Panc1 (cell line): ENCODE results near the gene BLM. TPM values are rescaled to one million over a fixed set of nuclear protein-coding genes. Genes with fewer than 3 reads are reported as not detected.

Experiments
- ATAC-seq: fragments of 200-7000 bp; cut with Tn5 transposase; 2 replicates; pipeline ENCODE4 v1.9.1; 2020; ENCODE audit warnings: mild to moderate bottlenecking, moderate library complexity
- BruUV-seq: library from RNA; stranded (reverse); fragments of 400-500 nt; replicated peaks from 2 replicates; lab custom pipeline; 2021; lab: Mats Ljungman, UMichigan
- CTCF ChIA-PET: fragments of 300-600 bp; sonication (Branson Sonifier 250); formaldehyde crosslinking; loops from one replicate; lab custom pipeline; 2022; ENCODE audit warnings: antibody characterized with exemption; lab: Charles Lee
- POLR2A ChIA-PET: fragments of 300-600 bp; sonication (Branson Sonifier 250); formaldehyde crosslinking; loops from one replicate; lab custom pipeline; 2022; ENCODE audit warnings: antibody characterized with exemption; lab: Charles Lee
- DNase-seq: peaks from one replicate; pipeline ENCODE4 v3.0.0-alpha.2; 2010; ENCODE audit warnings: low read depth, low spot score
- H3K27ac ChIP-seq: 2 replicates; pipeline ENCODE4 v1.5.1; 2011; ENCODE audit warnings: mild to moderate bottlenecking, low read length, inconsistent platforms
- H3K27me3 ChIP-seq: fragments of 200-500 bp; sonication (Bioruptor generic); 2 replicates; pipeline ENCODE4 v1.6.0; 2014; ENCODE audit warnings: low read length, inconsistent platforms; ENCODE audit not compliant: control insufficient read depth, insufficient read depth
- H3K36me3 ChIP-seq: fragments of 200-500 bp; sonication (Bioruptor generic); 2 replicates; pipeline ENCODE4 v1.5.1; 2014; ENCODE audit warnings: inconsistent platforms, mild to moderate bottlenecking, low read length, moderate library complexity; ENCODE audit not compliant: control insufficient read depth, insufficient read depth
- H3K4me1 ChIP-seq: 2 replicates; pipeline ENCODE4 v1.5.1; 2011; ENCODE audit warnings: inconsistent platforms, mild to moderate bottlenecking, low read length, moderate library complexity; ENCODE audit not compliant: control insufficient read depth, insufficient read depth
- H3K4me3 ChIP-seq, 2 experiments: 2 replicates each; pipeline ENCODE4 v1.5.1; 2011 to 2012; ENCODE audit warnings: low read depth in 2 of 2, low read length in 2 of 2, mild to moderate bottlenecking in 2 of 2, inconsistent platforms in 1 of 2, moderate library complexity in 1 of 2
- H3K9me3 ChIP-seq: fragments of 200-500 bp; sonication (Bioruptor generic); 2 replicates; pipeline ENCODE4 v1.5.1; 2014; ENCODE audit warnings: low read depth, mild to moderate bottlenecking, inconsistent platforms, low read length, moderate library complexity; ENCODE audit not compliant: control insufficient read depth, insufficient read depth
- POLR2AphosphoS5 ChIP-seq: IDR thresholded peaks from 2 replicates; pipeline ENCODE4 v1.6.1; 2012; ENCODE audit warnings: mild to moderate bottlenecking, low read depth, low read length, moderate library complexity
- SIN3A ChIP-seq: IDR thresholded peaks from 2 replicates; pipeline ENCODE4 v1.6.1; 2012; ENCODE audit warnings: low read depth, mild to moderate bottlenecking, low read length, moderate library complexity, borderline replicate concordance; ENCODE audit not compliant: insufficient read depth
- TCF7L2 ChIP-seq: IDR thresholded peaks from 2 replicates; pipeline ENCODE4 v1.6.1; 2011; ENCODE audit warnings: mild to moderate bottlenecking, low read depth, low read length, inconsistent platforms
- in situ Hi-C: cut with HindIII; loops from 2 replicates; pipeline ENCODE4 v1.10.0; 2016; ENCODE audit warnings: low sequenced_read_pairs, low pct_unique_long_range_greater_than_20kb
- intact Hi-C: fragments of 100-400 bp; cut with micrococcal nuclease; formaldehyde crosslinking; loops from one replicate; pipeline ENCODE4 v1.10.0; 2022; ENCODE audit not compliant: unreplicated experiment
- total RNA-seq: library from RNA; stranded (reverse); gene quantifications from one replicate; pipeline ENCODE4 v1.2.1, GENCODE V29; 2021; ENCODE audit not compliant: unreplicated experiment
- TF ChIP-seq, protein P1 (sequence below), 2 experiments: IDR thresholded peaks; 2 replicates each; pipeline ENCODE4 v1.6.1; 2011 to 2012; ENCODE audit warnings: low read depth in 2 of 2, control low read depth in 1 of 2, low read length in 1 of 2, mild to moderate bottlenecking in 1 of 2, moderate library complexity in 1 of 2; ENCODE audit not compliant: insufficient read depth in 1 of 2
- TF ChIP-seq, protein P2 (sequence below): fragments of 450-650 bp; IDR thresholded peaks from 2 replicates; pipeline ENCODE4 v1.5.1; 2017; ENCODE audit warnings: mild to moderate bottlenecking

Gene BLM
- total RNA-seq, 1 experiment from 2014 or later: 23.9 TPM

DNA sequence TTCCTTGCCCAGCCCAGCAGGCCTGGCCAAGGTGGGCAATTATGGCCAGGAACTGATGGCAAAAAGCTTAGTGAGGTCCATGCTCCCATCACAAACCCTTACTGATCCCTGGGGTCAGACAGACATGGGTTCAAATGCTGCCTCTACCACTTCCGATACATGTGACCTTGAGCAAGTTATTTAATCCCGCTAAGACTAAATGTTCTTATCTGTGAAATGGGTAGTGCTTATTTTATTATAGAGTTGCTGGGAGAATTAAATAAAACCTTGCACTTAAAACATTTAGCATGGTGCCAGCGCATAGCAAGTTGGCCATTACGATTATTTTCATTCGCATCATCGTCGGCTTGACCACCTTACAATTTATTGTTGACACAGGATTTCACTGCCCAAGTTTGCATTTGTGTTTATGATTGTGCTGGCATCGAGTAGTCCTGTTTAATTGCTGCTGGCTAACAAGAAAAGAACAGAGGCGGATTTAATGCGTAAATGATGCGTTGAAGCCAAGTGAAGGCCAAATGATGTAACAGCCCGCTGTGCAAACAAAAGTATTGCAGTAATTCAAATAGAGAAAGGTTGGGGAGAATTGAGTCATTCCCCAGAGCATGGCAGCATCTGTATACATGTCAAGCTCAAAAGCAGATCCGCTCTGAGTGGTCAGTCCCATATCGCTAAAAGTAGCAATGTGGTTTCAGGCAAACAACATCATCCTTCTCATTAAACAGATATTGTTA lies 144.0 kb downstream of the BLM start:
- BruUV-seq: no TSS peak
- Histone ChIP-seq H3K27me3 (no peaks in the 10 kb centered on the region), H3K27ac (no peak overlapping the region), H3K9me3 (no peaks in the 10 kb centered on the region), H3K4me3 (no peak overlapping the region), H3K36me3 (no peaks in the 10 kb centered on the region), H3K4me1 (peaks cover 31% of the 10 kb centered on the region)
- POLR2A ChIA-PET: no interaction called here
- in situ Hi-C loops (no loop called here), intact Hi-C loops (no loop called here)
- ATAC-seq (no peak), DNase-seq (no peak)
- TF ChIP-seq TCF7L2 (no peak), POLR2AphosphoS5 (no peak), SIN3A (no peak)
- TF ChIP-seq, protein P1, sequence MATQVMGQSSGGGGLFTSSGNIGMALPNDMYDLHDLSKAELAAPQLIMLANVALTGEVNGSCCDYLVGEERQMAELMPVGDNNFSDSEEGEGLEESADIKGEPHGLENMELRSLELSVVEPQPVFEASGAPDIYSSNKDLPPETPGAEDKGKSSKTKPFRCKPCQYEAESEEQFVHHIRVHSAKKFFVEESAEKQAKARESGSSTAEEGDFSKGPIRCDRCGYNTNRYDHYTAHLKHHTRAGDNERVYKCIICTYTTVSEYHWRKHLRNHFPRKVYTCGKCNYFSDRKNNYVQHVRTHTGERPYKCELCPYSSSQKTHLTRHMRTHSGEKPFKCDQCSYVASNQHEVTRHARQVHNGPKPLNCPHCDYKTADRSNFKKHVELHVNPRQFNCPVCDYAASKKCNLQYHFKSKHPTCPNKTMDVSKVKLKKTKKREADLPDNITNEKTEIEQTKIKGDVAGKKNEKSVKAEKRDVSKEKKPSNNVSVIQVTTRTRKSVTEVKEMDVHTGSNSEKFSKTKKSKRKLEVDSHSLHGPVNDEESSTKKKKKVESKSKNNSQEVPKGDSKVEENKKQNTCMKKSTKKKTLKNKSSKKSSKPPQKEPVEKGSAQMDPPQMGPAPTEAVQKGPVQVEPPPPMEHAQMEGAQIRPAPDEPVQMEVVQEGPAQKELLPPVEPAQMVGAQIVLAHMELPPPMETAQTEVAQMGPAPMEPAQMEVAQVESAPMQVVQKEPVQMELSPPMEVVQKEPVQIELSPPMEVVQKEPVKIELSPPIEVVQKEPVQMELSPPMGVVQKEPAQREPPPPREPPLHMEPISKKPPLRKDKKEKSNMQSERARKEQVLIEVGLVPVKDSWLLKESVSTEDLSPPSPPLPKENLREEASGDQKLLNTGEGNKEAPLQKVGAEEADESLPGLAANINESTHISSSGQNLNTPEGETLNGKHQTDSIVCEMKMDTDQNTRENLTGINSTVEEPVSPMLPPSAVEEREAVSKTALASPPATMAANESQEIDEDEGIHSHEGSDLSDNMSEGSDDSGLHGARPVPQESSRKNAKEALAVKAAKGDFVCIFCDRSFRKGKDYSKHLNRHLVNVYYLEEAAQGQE (IDR thresholded peaks at IDR 0.05; ENCODE audit: insufficient read depth in 1 of 2, low read depth in 2 of 2, low read length in 1 of 2): no peak
- CTCF ChIA-PET: no interaction called here

DNA sequence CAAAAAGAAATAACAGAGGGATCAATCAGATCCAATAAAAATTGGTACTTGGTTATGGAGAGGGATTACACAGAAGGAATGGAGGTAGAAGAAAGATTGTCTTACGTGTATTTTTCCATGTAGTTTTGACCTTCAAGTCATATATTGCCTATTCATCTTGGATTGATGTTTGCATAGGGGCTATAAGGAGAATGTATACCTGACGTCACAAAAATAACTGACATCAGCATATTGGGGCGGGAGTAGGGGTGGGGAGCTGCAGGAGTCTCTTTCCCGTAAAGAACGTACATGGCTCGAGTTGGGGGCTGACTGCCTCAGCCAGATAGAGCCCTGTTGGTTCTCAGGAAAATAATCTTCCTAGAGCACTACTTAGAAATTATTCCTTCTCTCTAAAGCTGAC lies 145.3 kb downstream of the BLM start:
- no peak for ATAC-seq
- intact Hi-C loops: no loop called here
- no peaks in the 10 kb centered on the region for H3K9me3 ChIP-seq
- TF ChIP-seq POLR2AphosphoS5 (no peak), TCF7L2 (no peak), SIN3A (no peak)
- TF ChIP-seq, protein P1 (IDR thresholded peaks at IDR 0.05; ENCODE audit: insufficient read depth in 1 of 2, low read depth in 2 of 2, low read length in 1 of 2): no peak
- TF ChIP-seq, protein P2, sequence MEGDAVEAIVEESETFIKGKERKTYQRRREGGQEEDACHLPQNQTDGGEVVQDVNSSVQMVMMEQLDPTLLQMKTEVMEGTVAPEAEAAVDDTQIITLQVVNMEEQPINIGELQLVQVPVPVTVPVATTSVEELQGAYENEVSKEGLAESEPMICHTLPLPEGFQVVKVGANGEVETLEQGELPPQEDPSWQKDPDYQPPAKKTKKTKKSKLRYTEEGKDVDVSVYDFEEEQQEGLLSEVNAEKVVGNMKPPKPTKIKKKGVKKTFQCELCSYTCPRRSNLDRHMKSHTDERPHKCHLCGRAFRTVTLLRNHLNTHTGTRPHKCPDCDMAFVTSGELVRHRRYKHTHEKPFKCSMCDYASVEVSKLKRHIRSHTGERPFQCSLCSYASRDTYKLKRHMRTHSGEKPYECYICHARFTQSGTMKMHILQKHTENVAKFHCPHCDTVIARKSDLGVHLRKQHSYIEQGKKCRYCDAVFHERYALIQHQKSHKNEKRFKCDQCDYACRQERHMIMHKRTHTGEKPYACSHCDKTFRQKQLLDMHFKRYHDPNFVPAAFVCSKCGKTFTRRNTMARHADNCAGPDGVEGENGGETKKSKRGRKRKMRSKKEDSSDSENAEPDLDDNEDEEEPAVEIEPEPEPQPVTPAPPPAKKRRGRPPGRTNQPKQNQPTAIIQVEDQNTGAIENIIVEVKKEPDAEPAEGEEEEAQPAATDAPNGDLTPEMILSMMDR: no peak
- in situ Hi-C loops: no loop called here
- CTCF ChIA-PET: no interaction called here
- POLR2A ChIA-PET: no interaction called here
- H3K27ac ChIP-seq: no peak overlapping the region
- H3K4me1 ChIP-seq: peaks cover 45% of the 10 kb centered on the region
- no TSS peak for BruUV-seq
- H3K27me3 ChIP-seq: no peaks in the 10 kb centered on the region
- no peak overlapping the region for H3K4me3 ChIP-seq
- no peaks in the 10 kb centered on the region for H3K36me3 ChIP-seq
- no peak for DNase-seq
